HG02571 (cell line): ENCODE measurements around the gene ITSN2.

Source experiments
- ATAC-seq: cut with Tn5 transposase; IDR thresholded peaks from one replicate; pipeline ENCODE4 v1.9.1; 2021; ENCODE audit warnings: mild to moderate bottlenecking, moderate library complexity; ENCODE audit not compliant: unreplicated experiment

ITSN2 gene

DNA sequence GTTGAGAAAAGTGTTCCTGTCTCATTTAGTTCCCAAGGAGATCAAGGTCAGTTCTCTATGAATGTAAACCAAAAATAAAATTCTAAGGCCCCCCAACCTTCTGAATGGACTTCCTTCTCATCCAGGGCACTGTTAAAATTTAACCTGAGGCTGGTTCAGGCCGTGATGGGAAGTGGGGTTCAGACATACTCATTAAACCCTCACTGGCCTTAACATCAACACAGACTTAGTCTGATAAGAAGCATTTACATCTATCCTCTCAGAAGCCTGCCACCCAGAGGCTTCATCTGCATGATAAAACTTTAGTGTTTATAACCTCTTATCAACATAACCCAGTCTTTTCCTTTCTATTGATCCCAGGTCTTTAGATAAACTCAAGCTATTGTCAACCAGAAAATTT, 22.4 kb downstream of the ITSN2 start:
- no peak for ATAC-seq

DNA sequence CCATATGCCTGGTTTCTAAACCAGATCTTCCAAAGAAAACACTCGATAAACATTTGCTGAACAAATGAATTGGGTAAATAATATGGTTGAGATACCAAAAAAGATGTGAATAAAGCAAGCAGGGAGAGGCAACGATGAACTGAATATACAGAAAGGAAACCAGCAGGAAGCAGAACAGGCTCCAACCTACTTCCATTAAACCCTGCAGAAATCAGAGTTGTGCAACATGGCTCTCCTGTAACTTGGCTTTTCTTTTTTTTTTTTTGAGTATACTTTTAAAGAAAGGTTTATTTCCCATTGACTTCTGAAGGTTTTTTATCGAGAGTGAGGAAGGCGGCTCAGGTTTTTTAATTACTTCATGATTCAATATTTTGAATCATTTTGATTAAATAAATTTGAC, 23.5 kb downstream of the ITSN2 start:
- ATAC-seq: no peak

DNA sequence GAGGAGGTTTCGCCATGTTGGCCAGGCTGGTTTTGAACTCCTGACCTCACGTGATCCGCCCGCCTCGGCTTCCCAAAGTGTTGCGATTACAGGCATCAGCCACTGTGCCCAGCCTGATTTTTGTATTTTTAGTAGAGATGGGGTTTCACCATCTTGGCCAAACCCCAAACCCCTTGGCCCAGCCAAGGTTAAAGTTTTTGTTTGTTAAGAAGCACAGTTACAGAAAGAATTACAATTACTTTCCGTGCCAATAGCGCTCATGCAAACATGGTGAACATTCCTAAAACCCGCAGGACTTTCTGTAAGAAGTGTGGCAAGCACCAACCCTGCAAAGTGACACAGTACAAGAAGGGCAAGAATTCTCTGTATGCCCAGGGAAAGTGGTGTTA, 26.1 kb downstream of the ITSN2 start:
- no peak for ATAC-seq

DNA sequence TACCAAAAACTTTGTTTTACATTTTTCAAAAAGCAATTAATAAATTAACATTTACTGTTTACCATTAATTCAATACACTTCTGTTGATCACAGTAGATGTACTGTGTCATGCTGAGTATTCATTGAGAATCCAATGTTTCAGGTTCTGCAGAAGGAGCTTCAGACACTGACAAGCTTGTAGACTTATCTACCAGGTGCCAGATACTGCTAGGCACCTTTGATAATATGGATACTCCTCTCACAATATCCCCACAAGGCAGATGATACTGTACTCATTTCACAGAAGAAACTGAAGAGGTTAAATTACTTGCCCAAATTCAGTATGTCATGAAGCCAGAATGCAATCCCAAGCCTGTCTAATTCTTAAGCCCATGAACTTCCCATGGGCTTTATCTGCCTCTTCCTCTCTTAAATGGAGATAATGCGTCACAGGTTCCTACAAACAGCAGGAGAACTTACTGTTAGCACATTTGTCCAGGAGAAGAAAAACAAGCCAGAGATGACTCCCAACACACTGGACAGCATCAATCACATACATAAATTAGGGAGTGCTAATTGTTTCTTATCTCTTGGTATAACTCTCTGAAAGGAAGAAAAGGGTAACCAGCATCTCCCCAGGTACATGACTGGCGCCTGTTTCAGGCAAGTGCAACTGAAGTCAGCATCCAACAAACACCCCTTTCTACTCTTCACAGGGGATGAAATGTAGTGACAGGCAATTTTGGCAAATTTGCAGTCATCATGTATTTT, 27.4 kb downstream of the ITSN2 start:
- no peak for ATAC-seq

DNA sequence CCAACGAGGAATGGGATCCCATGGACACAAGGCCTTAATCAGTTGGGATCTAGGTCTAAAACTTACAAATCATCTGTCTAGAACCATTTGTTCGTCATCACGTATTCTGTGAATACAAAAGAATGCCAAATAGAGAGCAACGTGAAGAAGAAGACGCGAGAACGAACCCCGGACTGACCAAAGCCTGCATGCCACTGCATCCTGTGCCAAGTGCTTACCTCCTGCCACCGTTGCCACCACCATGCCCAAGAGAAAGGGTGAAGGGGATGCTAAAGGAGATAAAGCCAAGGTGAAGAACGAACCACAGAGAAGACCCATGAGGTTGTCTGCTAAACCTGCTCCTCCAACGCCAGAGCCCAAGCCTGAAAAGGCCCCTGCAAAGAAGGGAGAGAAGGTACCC, 30.2 kb downstream of the ITSN2 start:
- ATAC-seq: no peak

DNA sequence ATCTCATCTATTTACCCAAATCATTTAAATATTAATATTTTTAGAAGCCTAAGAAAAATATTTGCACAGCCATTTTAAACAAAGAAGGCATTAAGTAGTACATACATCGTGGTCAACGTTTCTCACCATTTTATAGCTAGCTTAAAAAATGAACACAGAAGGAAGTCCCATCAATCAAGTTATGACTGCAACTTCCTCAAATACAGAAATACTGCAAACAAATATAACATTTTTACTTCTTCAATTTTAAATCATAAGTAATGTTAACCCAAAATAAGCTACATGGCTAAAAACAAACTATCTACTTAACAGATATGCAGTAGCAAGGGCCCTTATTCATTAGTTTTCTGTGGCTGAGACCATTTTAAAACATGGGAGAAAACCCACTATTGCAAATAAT, 30.6 kb downstream of the ITSN2 start:
- ATAC-seq: no peak

DNA sequence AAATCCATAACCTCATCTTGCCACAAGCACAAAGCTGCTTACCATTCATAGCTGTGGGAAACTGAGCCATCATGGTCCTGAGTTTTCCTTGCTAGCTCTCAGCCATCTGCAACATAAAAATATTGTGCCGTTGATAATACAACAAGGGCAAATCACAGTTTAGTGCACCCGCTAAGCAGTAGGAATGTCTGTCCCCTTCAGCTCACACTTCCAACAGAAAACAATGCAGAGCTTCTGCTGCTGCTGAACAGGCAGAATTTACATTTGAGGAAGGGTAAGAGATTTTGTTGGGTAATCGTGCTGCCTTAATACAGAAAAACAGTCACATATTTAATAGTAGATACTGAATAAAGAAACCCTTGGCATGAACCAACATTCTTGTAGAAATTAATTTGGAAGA, 32.3 kb downstream of the ITSN2 start:
- ATAC-seq: no peak

DNA sequence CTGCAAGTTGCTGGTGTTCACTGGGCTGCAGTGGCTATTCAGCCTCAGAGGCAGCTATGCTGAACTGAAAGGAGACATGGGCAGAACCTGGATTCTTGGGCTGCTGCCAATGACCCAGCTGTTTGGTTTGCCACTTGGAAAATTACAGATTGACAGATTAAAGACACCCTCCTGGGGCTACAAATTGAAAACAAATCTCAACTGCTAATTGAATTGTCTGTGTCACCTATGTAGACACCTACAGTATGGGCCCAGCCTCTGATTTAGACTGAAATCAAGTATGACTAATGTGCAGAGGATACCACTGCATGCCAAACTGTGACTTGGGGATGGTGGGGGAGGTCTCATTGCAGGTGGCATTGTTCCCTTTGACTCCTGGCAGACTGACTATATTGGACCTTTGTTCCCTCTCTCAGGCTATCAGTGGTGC, 42.8 kb downstream of the ITSN2 start:
- no peak for ATAC-seq

DNA sequence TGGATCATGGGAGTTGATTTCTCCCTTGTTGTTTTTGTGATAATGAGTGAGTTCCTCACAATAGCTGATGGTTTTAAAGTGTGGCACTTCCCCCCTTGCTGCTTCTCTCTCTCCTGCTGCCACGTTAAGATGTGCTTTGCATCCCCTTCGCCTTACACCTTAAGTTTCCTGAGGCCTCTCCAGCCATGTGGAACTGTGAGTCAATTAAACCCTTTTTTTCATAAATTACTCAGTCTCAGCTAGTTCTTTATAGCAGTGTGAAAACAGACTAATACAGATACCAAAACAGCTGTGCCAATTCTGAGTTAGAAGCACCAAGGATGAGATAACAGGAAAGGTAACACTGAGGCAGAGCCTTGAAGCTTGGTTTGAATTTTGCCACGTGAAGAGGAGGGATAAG, 44.7 kb downstream of the ITSN2 start:
- ATAC-seq: peak; percentile 37

DNA sequence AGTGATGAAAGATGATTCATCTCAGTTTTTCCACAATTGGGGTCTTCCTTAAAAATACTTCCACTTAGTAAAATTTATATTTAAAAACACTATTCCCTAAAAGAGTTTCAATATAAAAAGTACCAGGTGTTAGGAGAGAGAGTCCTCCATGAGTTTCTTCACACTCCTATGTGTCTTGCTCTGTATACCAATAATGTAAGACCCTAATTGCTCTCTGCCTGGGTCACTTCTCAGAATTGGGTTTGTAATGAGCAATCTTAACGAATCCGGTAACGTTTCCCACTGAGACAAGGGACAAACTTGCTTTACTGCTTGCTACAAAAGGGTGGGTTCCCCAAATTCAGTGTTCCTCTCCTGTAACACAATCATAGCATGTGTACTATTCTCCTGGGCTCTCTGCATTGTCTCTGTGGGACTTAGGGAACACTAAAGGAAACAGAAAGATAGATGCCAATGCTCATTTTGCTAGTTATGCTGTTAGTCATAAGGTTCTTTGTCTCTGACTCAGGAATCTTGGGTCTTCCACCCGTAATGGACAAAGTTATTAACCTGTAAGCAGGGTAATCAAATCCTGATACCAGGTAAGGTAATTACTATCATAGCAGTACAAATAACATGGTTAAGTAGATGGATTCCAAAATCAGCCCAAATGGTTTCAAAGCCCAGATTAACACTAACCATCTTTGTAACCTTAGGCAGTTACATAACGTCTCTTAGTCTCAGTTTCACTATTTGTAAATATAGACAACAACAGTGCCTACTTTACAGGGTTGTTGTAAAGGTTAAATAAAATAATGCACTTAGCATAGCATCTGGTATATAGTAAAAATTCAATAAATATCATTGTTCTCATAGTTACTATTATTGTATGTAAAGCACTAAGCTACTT, 46.3 kb downstream of the ITSN2 start:
- ATAC-seq: no peak

DNA sequence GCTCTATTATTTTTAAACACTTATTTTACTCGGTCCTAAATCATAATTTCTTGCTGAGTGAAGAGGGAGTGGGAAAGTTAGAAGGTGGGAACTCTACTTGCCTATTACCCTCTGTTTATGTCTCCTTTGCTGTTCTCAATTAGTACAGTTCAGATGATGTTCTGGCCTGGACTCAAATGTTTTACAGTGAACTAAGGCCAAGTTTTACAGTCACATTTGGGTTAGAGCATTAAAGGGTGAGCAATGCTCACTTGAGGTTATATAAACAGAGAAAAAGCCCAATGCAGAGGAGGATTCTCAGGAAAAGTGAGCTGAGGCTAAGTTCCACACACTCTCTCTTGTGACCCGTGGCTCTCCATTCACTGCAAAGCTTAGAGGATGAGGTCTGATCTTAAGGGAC, 52.4 kb downstream of the ITSN2 start:
- ATAC-seq: no peak

DNA sequence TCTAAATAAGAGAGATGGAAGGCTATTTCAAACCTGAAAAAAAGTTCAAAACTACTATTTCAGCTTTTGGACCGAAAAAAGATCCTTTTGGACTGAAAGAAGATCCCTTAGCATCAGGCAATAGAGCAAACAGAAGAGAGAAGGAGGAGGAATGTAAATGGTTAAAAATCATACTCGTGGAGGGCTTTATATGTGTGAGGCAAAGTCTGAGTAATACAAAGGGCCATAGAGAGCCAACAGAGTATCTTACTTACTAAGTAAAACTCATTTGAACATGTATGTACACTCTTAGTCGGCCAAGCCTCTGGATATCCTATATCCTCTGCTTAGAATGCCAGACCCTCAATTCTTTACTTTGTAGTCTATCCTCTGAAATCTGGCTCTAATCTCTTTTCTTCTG, 55.7 kb downstream of the ITSN2 start:
- ATAC-seq: no peak

DNA sequence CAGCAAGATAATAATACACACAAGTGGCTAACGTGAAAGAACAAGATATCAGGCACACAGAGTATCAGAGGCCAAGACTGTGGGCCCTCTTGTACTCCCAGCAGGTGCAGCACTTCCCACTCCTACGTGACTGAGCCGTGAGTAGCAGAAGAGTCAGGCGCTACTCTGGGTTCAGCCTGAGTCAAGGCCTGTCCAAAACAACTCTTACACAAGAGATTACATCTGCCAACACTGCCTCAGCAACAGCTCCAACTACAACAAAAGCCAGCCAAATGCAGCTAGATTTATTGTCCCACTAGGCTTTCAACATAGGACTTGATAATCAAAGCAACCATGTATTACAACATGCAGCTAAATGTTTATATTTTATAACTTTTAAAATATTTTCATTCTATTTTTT, 56.2 kb downstream of the ITSN2 start:
- no peak for ATAC-seq

DNA sequence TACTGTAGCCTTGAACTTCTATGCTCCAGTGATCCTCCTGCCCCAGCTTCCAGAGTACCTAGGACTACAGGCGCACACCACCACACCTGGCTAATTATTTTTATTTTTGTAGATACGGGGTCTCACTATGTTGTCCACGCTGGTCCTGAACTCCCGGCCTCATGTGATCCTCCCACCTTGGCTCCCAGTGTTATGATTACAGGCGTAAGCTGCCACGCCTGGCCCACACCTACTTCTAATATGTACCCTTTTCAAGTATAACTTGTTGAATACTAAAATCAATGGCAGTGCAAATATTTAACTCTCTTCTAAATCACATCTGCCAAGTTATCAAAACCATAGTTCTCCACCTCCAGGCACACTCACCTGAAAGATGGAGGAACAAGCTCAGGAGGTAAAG, 58.7 kb downstream of the ITSN2 start:
- ATAC-seq: no peak

DNA sequence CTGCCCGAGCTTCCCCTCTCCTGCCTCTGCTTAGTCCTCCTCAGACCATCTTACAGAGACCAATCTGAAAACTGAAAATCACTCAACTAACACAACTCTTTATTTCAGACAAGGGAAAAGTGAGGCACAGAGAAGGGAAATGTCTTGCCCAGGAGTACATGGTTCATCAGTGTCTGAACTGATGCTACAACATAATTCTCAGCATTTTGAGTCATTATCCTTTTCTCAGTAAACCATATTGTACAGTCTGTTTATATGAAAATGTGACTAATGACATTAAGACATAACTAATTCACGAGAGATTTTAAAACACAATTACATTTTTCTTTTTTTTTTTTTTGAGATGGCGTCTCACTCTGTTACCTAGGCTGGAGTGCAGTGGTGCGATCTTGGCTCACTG, 62.7 kb downstream of the ITSN2 start:
- ATAC-seq: no peak

DNA sequence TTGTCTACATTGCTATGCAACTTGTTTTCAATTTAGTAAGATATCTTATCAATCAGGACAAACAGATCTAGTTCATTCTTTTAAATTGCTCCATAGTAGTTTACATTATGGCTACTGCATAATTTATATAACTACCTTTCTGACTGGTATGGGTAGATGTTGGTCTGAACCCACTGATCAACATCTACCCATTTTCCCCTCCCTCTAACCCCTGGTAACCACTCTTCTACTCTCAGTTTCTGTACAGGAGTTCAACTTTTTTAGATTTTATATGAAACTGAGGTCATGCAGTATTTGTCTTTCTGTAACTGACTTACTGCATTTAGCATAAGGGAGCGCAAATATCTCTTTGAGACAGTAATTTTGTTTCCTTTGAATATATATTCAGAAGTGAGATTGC, 73.2 kb downstream of the ITSN2 start:
- ATAC-seq: no peak

DNA sequence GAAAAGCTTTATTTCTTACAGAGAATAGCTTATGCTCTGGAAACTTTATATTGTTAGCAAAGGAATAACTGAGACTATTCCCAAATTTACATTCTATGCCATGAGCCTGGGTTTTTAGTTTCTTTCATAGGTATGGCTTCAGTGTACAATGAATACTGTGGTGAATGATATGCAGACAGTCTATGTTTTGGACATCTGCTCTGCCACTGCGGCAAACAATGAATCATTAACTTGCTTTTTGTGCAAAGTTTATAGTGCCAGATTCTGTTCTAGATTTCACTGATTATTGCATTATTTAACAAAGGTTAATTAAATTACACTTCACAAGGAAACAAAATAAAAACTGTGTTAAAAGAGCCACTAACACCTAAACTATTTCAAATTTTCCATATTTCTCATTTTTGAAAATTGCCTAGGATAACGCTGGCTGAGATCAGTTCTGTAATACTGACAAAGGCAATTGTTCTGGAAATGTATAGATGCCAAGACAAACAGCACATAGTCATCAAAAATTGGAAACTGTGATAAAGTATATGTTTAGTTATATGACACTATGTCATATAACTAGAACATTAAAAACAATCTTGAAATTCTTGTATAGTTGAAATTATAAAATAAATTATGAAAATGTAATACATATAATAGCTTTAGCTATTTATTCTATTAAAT, 74.7 kb downstream of the ITSN2 start:
- no peak for ATAC-seq

DNA sequence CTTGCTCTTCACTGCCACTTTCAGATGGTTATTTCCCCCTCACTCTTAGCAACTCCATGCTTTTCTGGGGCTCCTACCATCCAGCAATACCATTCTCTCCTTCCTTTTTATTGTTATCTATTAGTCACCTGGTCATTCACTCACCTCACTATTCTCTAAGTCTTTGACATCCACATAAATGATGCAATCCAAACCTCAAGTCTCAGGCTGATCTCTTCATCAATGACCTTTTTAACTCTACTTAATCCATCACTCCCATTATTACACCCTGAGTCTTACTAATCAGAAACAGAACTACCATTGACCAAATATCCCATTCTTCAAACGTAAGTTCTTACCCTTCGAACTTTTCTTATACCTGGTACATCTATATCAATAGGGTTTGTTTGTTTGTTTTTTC, 79.7 kb downstream of the ITSN2 start:
- ATAC-seq: no peak

DNA sequence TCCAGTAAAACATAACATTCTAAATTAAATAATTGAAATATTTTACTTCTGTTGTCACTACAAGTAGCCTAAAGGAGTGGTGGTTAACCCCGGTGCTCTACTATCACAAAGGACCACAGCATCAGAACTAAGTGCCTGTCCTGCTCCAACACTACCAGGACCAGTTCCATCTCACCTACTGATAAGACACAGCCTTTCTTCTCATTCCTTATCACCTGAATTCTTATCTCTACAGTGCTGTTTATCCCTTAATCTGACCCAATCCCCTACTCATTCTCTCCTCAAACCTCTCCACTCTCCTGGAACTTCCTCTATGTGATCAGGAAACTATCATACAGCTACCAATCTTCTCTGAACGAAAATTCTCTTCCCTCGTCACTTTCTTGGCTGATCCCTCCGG, 80.2 kb downstream of the ITSN2 start:
- no peak for ATAC-seq

DNA sequence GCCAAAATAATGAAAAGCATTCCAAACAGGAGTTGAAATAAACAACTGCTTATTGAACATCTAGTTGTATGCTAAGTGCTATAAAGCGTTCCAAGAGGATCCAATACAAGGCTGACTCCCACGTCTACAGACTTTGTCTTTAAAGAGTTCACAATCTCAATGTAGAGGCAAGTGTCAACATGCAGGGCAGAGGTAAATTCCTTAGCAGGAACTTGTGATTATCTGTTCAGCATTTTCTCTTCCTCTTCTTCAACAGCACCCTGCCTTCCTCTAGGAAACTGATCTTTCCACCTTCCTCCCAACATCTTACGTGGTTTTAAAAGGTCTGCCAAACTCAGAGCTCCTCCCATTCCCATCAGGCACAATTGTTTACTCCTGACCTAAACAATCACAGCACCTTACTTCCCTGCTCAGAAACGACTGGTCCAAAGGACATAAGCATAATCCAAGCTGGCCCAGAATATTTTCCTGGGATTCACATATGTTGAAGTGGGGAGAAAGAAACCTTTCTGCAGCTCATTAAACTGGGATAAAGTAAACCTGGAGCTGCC, 83.9 kb downstream of the ITSN2 start:
- ATAC-seq: no peak

DNA sequence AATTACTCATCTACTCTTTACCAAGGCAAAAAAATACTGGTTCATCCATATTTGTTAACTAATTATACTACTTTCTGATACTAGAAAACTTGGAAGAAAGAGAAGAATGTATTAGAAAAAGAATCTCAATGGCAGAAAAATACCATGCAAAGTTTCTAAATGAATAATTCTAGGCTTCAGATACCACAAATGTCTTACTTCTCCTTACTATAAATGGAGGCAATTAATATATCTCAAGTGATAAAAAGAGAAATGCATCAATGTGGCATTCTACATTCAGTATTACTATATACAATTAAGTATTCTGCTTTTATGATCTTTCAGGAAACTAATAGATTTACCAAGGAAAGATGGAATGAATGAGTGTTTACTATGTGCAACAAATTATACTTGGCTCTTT, 85.5 kb downstream of the ITSN2 start:
- ATAC-seq: no peak

DNA sequence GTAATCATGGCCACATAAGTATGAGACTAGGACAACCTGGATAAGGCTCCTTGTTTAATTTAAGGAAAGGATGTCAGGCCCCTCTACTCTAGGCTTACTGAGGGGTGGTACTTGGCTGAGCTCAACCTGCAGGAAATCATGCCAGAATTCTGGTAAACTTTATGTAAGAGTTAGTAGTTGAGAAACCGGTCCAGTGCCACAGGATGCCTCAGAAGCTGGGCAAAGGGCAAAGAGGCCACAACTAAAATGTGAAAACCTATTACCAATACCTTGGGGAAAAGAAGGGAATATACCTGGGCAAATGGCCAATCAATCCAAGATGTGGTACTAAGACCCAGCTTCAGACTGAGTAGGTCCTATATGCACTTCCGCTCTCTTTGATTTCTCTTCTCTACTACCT, 86.7 kb downstream of the ITSN2 start:
- ATAC-seq: no peak
